ENCODE results near the gene ODAD2.

The ODAD2 gene

GRCh38 chr10:27799046-27799445, 199.8 kb downstream of the ODAD2 start:
- no peak overlapping the region for H3K9ac ChIP-seq (ENCODE audit: low read length)
- no peak overlapping the region for H3K4me3 ChIP-seq (ENCODE audit: low read depth in 1 of 2, low read length in 2 of 2)

DNA sequence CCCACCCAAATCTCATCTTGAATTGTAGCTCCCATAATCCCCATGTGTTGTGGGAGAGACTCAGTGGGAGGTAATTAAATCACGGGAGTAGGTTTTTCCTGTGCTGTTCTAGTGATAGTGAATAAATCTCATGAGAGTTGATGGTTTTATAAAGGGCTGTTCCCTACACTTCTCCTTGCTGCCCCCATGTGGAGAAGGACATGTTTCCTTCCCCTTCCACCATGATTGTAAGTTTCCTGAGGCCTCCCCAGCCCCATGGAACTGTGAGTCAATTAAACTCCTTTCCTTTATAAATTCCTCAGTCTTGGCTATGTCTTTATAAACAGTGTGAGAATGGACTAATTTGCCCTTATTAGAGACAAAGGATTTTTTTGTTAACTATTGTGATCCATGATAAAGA, 204.7 kb downstream of the ODAD2 start:
- Histone ChIP-seq H3K9me3 (ENCODE audit: low read length) (no peaks in the 10 kb centered on the region), H3K27ac (ENCODE audit: low read depth, low read length) (no peak overlapping the region), H3K4me3 (ENCODE audit: low read depth in 1 of 2, low read length in 2 of 2) (no peak overlapping the region), H3K27me3 (ENCODE audit: control insufficient read depth in 1 of 2, insufficient read depth in 2 of 2, low read length in 2 of 2) (no peaks in the 10 kb centered on the region), H3K9ac (ENCODE audit: low read length) (no peak overlapping the region), H3K4me1 (ENCODE audit: insufficient read depth, low read length) (no peaks in the 10 kb centered on the region), H3K36me3 (ENCODE audit: insufficient read depth, low read length) (no peaks in the 10 kb centered on the region)

More at GRCh38 chr10:27799046-27799445, 199.8 kb downstream of the ODAD2 start:
- Histone ChIP-seq H3K27me3 (ENCODE audit: control insufficient read depth in 1 of 2, insufficient read depth in 2 of 2, low read length in 2 of 2) (no peaks in the 10 kb centered on the region), H3K27ac (ENCODE audit: low read depth, low read length) (no peak overlapping the region), H3K9me3 (ENCODE audit: low read length) (no peaks in the 10 kb centered on the region), H3K36me3 (ENCODE audit: insufficient read depth, low read length) (no peaks in the 10 kb centered on the region), H3K4me1 (ENCODE audit: insufficient read depth, low read length) (no peaks in the 10 kb centered on the region)

DNA sequence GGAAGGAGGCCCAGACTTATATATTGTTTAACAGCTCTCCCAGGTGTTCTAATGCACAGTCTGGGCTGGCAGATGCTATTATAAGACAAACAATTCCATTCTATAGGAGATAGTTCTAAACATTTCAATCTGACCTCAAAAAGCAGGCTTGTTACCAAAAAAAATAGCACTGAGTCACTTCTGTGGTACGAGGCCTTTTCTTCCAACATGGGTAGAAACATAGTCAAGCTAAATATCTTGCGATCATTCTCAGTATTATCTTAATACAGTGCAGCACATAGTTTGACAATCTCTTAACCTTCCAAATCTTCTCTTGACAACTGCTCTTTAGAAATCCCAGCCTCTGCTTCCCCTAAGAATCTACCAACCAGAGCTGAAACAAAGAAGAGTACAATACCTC, 206.7 kb downstream of the ODAD2 start:
- H3K27ac ChIP-seq (ENCODE audit: low read depth, low read length): no peak overlapping the region
- H3K4me1 ChIP-seq (ENCODE audit: insufficient read depth, low read length): no peaks in the 10 kb centered on the region
- no peaks in the 10 kb centered on the region for H3K36me3 ChIP-seq (ENCODE audit: insufficient read depth, low read length)
- no peak overlapping the region for H3K9ac ChIP-seq (ENCODE audit: low read length)
- H3K9me3 ChIP-seq (ENCODE audit: low read length): no peaks in the 10 kb centered on the region
- H3K27me3 ChIP-seq (ENCODE audit: control insufficient read depth in 1 of 2, insufficient read depth in 2 of 2, low read length in 2 of 2): no peaks in the 10 kb centered on the region
- no peak overlapping the region for H3K4me3 ChIP-seq (ENCODE audit: low read depth in 1 of 2, low read length in 2 of 2)

DNA sequence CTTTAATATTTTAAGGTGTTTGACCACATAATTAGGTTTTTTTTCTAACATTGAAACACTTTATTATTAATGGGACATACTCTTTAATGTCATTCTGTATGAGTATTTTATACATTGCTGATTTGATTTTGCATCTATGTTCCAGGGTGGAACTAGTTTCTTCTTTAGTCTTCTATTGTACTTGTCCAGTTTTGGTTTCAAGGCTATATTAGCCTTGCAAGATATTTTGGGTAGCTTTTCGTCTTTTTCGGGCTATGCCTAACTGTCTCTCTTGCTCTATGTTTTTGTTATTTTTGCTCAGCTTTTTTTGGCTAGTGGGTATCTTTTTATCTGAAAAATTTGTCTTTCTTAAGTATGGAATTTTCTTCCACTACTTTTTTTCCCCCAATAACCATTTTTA, 214.6 kb downstream of the ODAD2 start:
- Histone ChIP-seq H3K9me3 (ENCODE audit: low read length) (peaks cover 4% of the 10 kb centered on the region), H3K27ac (ENCODE audit: low read depth, low read length) (no peak overlapping the region), H3K4me1 (ENCODE audit: insufficient read depth, low read length) (no peaks in the 10 kb centered on the region), H3K4me3 (ENCODE audit: low read depth in 1 of 2, low read length in 2 of 2) (no peak overlapping the region), H3K9ac (ENCODE audit: low read length) (no peak overlapping the region), H3K36me3 (ENCODE audit: insufficient read depth, low read length) (no peaks in the 10 kb centered on the region), H3K27me3 (ENCODE audit: control insufficient read depth in 1 of 2, insufficient read depth in 2 of 2, low read length in 2 of 2) (no peaks in the 10 kb centered on the region)

- H3K9ac ChIP-seq (ENCODE audit: low read length): no peak overlapping the region
- H3K27me3 ChIP-seq (ENCODE audit: control insufficient read depth in 1 of 2, insufficient read depth in 2 of 2, low read length in 2 of 2): no peaks in the 10 kb centered on the region
- H3K4me1 ChIP-seq (ENCODE audit: insufficient read depth, low read length): no peaks in the 10 kb centered on the region
Observed at GRCh38 chr10:27783660-27784059, 215.2 kb downstream of the ODAD2 start.

GRCh38 chr10:27779462-27780015, 219.3 kb downstream of the ODAD2 start:
- no peaks in the 10 kb centered on the region for H3K27me3 ChIP-seq (ENCODE audit: control insufficient read depth in 1 of 2, insufficient read depth in 2 of 2, low read length in 2 of 2)
- no peak overlapping the region for H3K4me3 ChIP-seq (ENCODE audit: low read depth in 1 of 2, low read length in 2 of 2)
- H3K9ac ChIP-seq (ENCODE audit: low read length): no peak overlapping the region
- no peaks in the 10 kb centered on the region for H3K36me3 ChIP-seq (ENCODE audit: insufficient read depth, low read length)
- no peak overlapping the region for H3K27ac ChIP-seq (ENCODE audit: low read depth, low read length)
- H3K9me3 ChIP-seq (ENCODE audit: low read length): peaks cover 4% of the 10 kb centered on the region
- H3K4me1 ChIP-seq (ENCODE audit: insufficient read depth, low read length): no peaks in the 10 kb centered on the region

More at GRCh38 chr10:27783660-27784059, 215.2 kb downstream of the ODAD2 start:
- Histone ChIP-seq H3K9me3 (ENCODE audit: low read length) (peaks cover 4% of the 10 kb centered on the region), H3K36me3 (ENCODE audit: insufficient read depth, low read length) (no peaks in the 10 kb centered on the region), H3K4me3 (ENCODE audit: low read depth in 1 of 2, low read length in 2 of 2) (no peak overlapping the region), H3K27ac (ENCODE audit: low read depth, low read length) (no peak overlapping the region)

DNA sequence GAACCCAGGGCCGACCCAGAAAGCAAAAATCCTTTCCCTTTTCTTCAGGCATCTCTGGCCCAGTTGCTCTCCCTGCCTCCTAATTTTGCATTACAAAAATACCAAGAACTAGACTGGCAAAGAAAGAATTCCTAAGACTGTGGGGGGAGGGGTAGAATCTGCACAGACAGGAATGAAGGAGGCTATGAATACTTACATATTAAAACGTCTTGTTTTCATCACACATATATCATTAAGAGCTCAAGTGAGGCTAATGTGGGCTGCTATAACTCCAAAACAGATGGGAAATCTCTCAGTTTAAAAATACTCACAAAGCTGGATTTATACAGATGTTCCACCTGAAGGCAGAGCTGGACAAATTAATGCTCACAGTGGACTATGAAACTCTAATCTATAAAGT, 224.0 kb downstream of the ODAD2 start:
- Histone ChIP-seq H3K27me3 (ENCODE audit: control insufficient read depth in 1 of 2, insufficient read depth in 2 of 2, low read length in 2 of 2) (no peaks in the 10 kb centered on the region), H3K9me3 (ENCODE audit: low read length) (no peaks in the 10 kb centered on the region), H3K4me1 (ENCODE audit: insufficient read depth, low read length) (no peaks in the 10 kb centered on the region), H3K4me3 (ENCODE audit: low read depth in 1 of 2, low read length in 2 of 2) (no peak overlapping the region), H3K27ac (ENCODE audit: low read depth, low read length) (no peak overlapping the region), H3K36me3 (ENCODE audit: insufficient read depth, low read length) (no peaks in the 10 kb centered on the region), H3K9ac (ENCODE audit: low read length) (no peak overlapping the region)

DNA sequence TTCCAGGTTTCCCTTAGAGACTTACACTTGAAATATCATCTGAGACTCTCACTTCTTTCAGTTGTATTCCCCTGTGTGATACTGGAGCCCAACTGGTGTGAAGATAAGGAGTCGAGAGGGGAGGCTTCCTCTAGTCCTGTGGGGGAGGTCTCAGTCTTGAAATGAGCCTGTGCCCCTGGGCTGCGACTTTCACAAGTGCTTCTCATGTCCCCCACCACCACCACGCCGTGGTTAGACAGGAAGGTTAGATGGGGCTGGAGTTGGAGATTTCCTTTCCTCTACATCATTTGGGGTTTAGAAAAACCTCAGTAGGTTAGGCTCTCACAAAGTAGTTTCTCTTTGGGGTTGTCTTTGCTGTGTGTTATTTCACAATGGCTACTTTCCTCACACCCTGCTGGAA, 227.6 kb downstream of the ODAD2 start:
- Histone ChIP-seq H3K9ac (ENCODE audit: low read length) (no peak overlapping the region), H3K27ac (ENCODE audit: low read depth, low read length) (no peak overlapping the region), H3K4me1 (ENCODE audit: insufficient read depth, low read length) (no peaks in the 10 kb centered on the region), H3K36me3 (ENCODE audit: insufficient read depth, low read length) (no peaks in the 10 kb centered on the region), H3K27me3 (ENCODE audit: control insufficient read depth in 1 of 2, insufficient read depth in 2 of 2, low read length in 2 of 2) (no peaks in the 10 kb centered on the region), H3K9me3 (ENCODE audit: low read length) (no peaks in the 10 kb centered on the region), H3K4me3 (ENCODE audit: low read depth in 1 of 2, low read length in 2 of 2) (no peak overlapping the region)

GRCh38 chr10:27770181-27770580, 228.7 kb downstream of the ODAD2 start:
- H3K9me3 ChIP-seq (ENCODE audit: low read length): no peaks in the 10 kb centered on the region
- H3K36me3 ChIP-seq (ENCODE audit: insufficient read depth, low read length): no peaks in the 10 kb centered on the region
- H3K9ac ChIP-seq (ENCODE audit: low read length): no peak overlapping the region
- H3K4me3 ChIP-seq (ENCODE audit: low read depth in 1 of 2, low read length in 2 of 2): no peak overlapping the region
- no peak overlapping the region for H3K27ac ChIP-seq (ENCODE audit: low read depth, low read length)
- no peaks in the 10 kb centered on the region for H3K4me1 ChIP-seq (ENCODE audit: insufficient read depth, low read length)
- H3K27me3 ChIP-seq (ENCODE audit: control insufficient read depth in 1 of 2, insufficient read depth in 2 of 2, low read length in 2 of 2): no peaks in the 10 kb centered on the region

Data from muscle layer of colon (tissue), 2 donors.